HG03039 (cell line): ENCODE results near the gene OR4M2.
"Not testable (repeated sequence)": the region's sequence is repeated elsewhere in the genome, so short reads cannot be mapped to it uniquely, and the experiment has no call there.

ENCODE experiments used
- ATAC-seq: cut with Tn5 transposase; IDR thresholded peaks from one replicate; pipeline ENCODE4 v1.9.1; 2021; ENCODE audit warnings: mild to moderate bottlenecking, moderate library complexity; ENCODE audit not compliant: unreplicated experiment

Gene OR4M2

GRCh38 chr15:22080227-22080626 is at the start of gene OR4M2:
Gene OR4M2 (plus strand): TSS chr15:22080527. CDS start chr15:22080625, 98 bp downstream.
- ATAC-seq = not testable (repeated sequence)

GRCh38 chr15:22069267-22069666 is 11.1 kb upstream of the OR4M2 start:
- not testable (repeated sequence) for ATAC-seq

- not testable (repeated sequence) for ATAC-seq
These were observed 1.1 kb downstream of the OR4M2 start for GRCh38 chr15:22081386-22081785.

GRCh38 chr15:22098616-22099253 is 18.4 kb downstream of the OR4M2 start:
- peak; percentile 13 for ATAC-seq

- ATAC-seq = peak; percentile 70
These were observed 19.1 kb downstream of the OR4M2 start for GRCh38 chr15:22099289-22099891.

- ATAC-seq = not testable (repeated sequence)
These were observed 41.7 kb downstream of the OR4M2 start for GRCh38 chr15:22122033-22122432.
